A549 (cell line): Measurements from ENCODE around the gene KRTAP9-1. TPM values are rescaled to one million over a fixed set of nuclear protein-coding genes. Genes with fewer than 3 reads are reported as not detected.
A peak's percentile ranks its signal among the peaks of the same experiment; 100 is the strongest.

Experiments
- ATAC-seq, 2 experiments: fragments of 200-7000 bp in 1 of 2; fragments of >200 bp in 1 of 2; cut with Nextera tagmentation in 1 of 2; cut with Tn5 transposase in 1 of 2; 3 replicates each; pipeline versions ENCODE4 v1.8.0 to v1.9.1; 2018 to 2020; ENCODE audit warnings: mild to moderate bottlenecking in 1 of 2, moderate library complexity in 1 of 2
- CTCF ChIA-PET: fragments of 300-600 bp; sonication (Branson Sonifier 250); formaldehyde crosslinking; extraction: SDS; loops from one replicate; lab custom pipeline; 2021; ENCODE audit warnings: antibody characterized with exemption, inconsistent platforms; lab: Yijun Ruan, JAX
- POLR2A ChIA-PET: fragments of 350-600 bp; formaldehyde crosslinking; extraction: SDS; loops from one replicate; lab custom pipeline; 2021; ENCODE audit warnings: antibody characterized with exemption, inconsistent platforms; lab: Yijun Ruan, JAX
- DNase-seq, 2 experiments: peaks; one replicate each; pipeline versions ENCODE4 v3.0.0 to v3.0.0-alpha.2; 2011 to 2016; ENCODE audit warnings: low read depth in 1 of 2, low spot score in 1 of 2
- FAIRE-seq: peaks from 2 replicates; lab custom pipeline; 2011; peaks lifted over from hg19 to GRCh38; lab: Jason Lieb, UNC
- H3K27ac ChIP-seq, 2 experiments: fragments of >200 bp; sonication (Bioruptor Twin); formaldehyde crosslinking; 3 replicates each; pipeline ENCODE4 v1.5.1; 2016 to 2017
- H3K4me1 ChIP-seq: fragments of >200 bp; sonication (Bioruptor Twin); formaldehyde crosslinking; 3 replicates; pipeline ENCODE4 v1.6.1; 2016
- H3K4me2 ChIP-seq: fragments of >200 bp; sonication (Bioruptor Twin); formaldehyde crosslinking; 3 replicates; pipeline ENCODE4 v1.6.1; 2016
- H3K4me3 ChIP-seq: fragments of >200 bp; sonication (Bioruptor Twin); formaldehyde crosslinking; 3 replicates; pipeline ENCODE4 v1.5.1; 2016
- H3K9me3 ChIP-seq: fragments of >200 bp; sonication (Bioruptor Twin); formaldehyde crosslinking; 3 replicates; pipeline ENCODE4 v1.6.1; 2016
- CBX8 ChIP-seq: fragments of 200-600 bp; sonication (generic); IDR thresholded peaks from 2 replicates; pipeline ENCODE4 v1.6.1; 2016
- ESRRA ChIP-seq: fragments of 150-350 bp; IDR thresholded peaks from 2 replicates; pipeline ENCODE4 v1.6.1; 2014; ENCODE audit warnings: mild to moderate bottlenecking, low read length, borderline replicate concordance
- FOSB ChIP-seq: fragments of 250-450 bp; sonication (Bioruptor Pico); IDR thresholded peaks from 2 replicates; pipeline ENCODE4 v1.5.0; 2020; ENCODE audit warnings: mild to moderate bottlenecking, moderate library complexity
- FOXS1 ChIP-seq: fragments of 250-450 bp; sonication (Bioruptor Pico); IDR thresholded peaks from 2 replicates; pipeline ENCODE4 v1.5.0; 2020; ENCODE audit warnings: mild to moderate bottlenecking, moderate library complexity
- GATA3 ChIP-seq: IDR thresholded peaks from 2 replicates; pipeline ENCODE4 v1.6.1; 2012; ENCODE audit warnings: borderline replicate concordance
- JUN ChIP-seq, 2 experiments: fragments of >200 bp; sonication (Bioruptor Twin); formaldehyde crosslinking; IDR thresholded peaks; 2 replicates in 1 of 2; 3 replicates in 1 of 2; pipeline ENCODE4 v1.6.1; 2016 to 2017
- KDM1A ChIP-seq: fragments of 200-600 bp; sonication (generic); IDR thresholded peaks from 2 replicates; pipeline ENCODE4 v1.6.1; 2016; ENCODE audit warnings: low read depth, mild to moderate bottlenecking
- KDM5A ChIP-seq: fragments of 200-600 bp; sonication (generic); IDR thresholded peaks from 2 replicates; pipeline ENCODE4 v1.6.1; 2016; ENCODE audit warnings: antibody characterized with exemption, mild to moderate bottlenecking
- MAFK ChIP-seq: fragments of 450-650 bp; IDR thresholded peaks from 2 replicates; pipeline ENCODE4 v1.6.1; 2014; ENCODE audit not compliant: partially characterized antibody
- MAZ ChIP-seq: fragments of 150-350 bp; IDR thresholded peaks from 2 replicates; pipeline ENCODE4 v1.6.1; 2014; ENCODE audit warnings: antibody characterized with exemption, low read depth, low read length, borderline replicate concordance
- NFE2L2 ChIP-seq: fragments of 150-350 bp; conservative IDR thresholded peaks from 2 replicates; pipeline ENCODE4 v1.6.1; 2014; ENCODE audit warnings: low read length
- POLR2A ChIP-seq: IDR thresholded peaks from 2 replicates; pipeline ENCODE4 v1.6.1; 2012; ENCODE audit warnings: mild to moderate bottlenecking, low read length
- POLR2AphosphoS2 ChIP-seq: conservative IDR thresholded peaks from 2 replicates; pipeline ENCODE4 v1.6.1; 2012; ENCODE audit warnings: low read length, improper control_type of control experiment, inconsistent platforms
- SREBF2 ChIP-seq: fragments of 450-650 bp; IDR thresholded peaks from 2 replicates; pipeline ENCODE4 v1.6.1; 2014; ENCODE audit warnings: mild to moderate bottlenecking, moderate library complexity
- ZC3H11A ChIP-seq: fragments of 450-650 bp; IDR thresholded peaks from 2 replicates; pipeline ENCODE4 v1.6.1; 2014; ENCODE audit warnings: antibody characterized with exemption, mild to moderate bottlenecking
- WGBS: methylation state at CpG from one replicate; pipeline ENCODE4 v1.1.6; 2017; ENCODE audit errors: missing lambda C conversion rate; 5-methylcytosine and 5-hydroxymethylcytosine counted together
- polyA plus RNA-seq, 4 experiments: library from polyadenylated mRNA; depleted of rRNA in 3 of 4; stranded (reverse); fragments of >200 nt; fragmentation: RNase III in 1 of 4; extraction: RNeasy Plus Mini Kit Qiagen cat#74134 plus additional on column Dnase treatment in 1 of 4; gene quantifications; 2 replicates in 3 of 4; 3 replicates in 1 of 4; pipeline ENCODE4 v1.2.3, GENCODE V29; 2011 to 2017
- TF ChIP-seq, protein P1 (sequence below): fragments of 250-450 bp; sonication (Bioruptor Pico); IDR thresholded peaks from 2 replicates; pipeline ENCODE4 v1.5.0; 2020; ENCODE audit warnings: low read depth, mild to moderate bottlenecking, moderate library complexity
- TF ChIP-seq, protein P2 (sequence below): fragments of 450-650 bp; IDR thresholded peaks from 2 replicates; pipeline ENCODE4 v1.6.1; 2014; ENCODE audit warnings: antibody characterized with exemption
- TF ChIP-seq, protein P3 (sequence below): fragments of 150-350 bp; IDR thresholded peaks from 2 replicates; pipeline ENCODE4 v1.6.1; 2014; ENCODE audit warnings: low read depth, mild to moderate bottlenecking, low read length
- TF ChIP-seq, protein P4 (sequence below): fragments of >200 bp; sonication (Bioruptor Twin); formaldehyde crosslinking; IDR thresholded peaks from 3 replicates; pipeline ENCODE4 v1.5.1; 2016
- TF ChIP-seq, protein P5 (sequence below): fragments of 250-450 bp; sonication (Bioruptor Pico); IDR thresholded peaks from 2 replicates; pipeline ENCODE4 v1.5.0; 2021; ENCODE audit warnings: mild to moderate bottlenecking, moderate library complexity, borderline replicate concordance

Gene KRTAP9-1
- polyA plus RNA-seq, 2 of the 4 experiments (the other 2 are of a cell fraction): not detected

DNA sequence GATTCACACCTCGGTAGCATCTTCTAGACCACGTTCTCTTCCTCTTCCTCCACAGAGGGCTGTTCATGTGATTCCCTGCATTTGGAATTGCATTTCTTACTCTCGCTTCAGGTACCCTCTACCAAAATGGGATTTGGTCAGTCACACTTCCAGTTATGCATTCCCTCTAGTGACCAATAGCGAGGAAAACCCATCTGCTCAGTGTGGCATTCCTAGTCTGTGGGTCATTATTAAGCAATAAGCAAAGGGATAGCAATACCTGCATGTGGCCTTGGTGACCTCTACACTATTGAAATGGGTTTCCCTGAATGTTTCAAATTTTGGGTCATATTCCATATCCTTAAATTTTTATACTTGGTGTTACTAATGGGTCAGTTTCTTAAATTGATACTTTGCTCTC is 39.7 kb upstream of the KRTAP9-1 start:
- Histone ChIP-seq H3K4me1 (no peaks in the 10 kb centered on the region), H3K27ac (no peak overlapping the region), H3K4me3 (no peak overlapping the region), H3K9me3 (no peaks in the 10 kb centered on the region), H3K4me2 (no peak overlapping the region)
- ChIA-PET POLR2A (no interaction called here), CTCF (interaction anchor here (0.7 kb wide), 1 partner anchor 381 kb away, joined by 3 read pairs; no protein-coding TSS in a partner anchor)
- 78% methylated on average over 4 of the region's 4 CpGs for WGBS
- DNase-seq: no peak
- ATAC-seq: no peak
- FAIRE-seq: peak; percentile 18
- TF ChIP-seq, protein P1, sequence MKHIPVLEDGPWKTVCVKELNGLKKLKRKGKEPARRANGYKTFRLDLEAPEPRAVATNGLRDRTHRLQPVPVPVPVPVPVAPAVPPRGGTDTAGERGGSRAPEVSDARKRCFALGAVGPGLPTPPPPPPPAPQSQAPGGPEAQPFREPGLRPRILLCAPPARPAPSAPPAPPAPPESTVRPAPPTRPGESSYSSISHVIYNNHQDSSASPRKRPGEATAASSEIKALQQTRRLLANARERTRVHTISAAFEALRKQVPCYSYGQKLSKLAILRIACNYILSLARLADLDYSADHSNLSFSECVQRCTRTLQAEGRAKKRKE (CRISPR knock-in tag): no peak
- no peak for TF ChIP-seq KDM5A
- TF ChIP-seq, protein P2, sequence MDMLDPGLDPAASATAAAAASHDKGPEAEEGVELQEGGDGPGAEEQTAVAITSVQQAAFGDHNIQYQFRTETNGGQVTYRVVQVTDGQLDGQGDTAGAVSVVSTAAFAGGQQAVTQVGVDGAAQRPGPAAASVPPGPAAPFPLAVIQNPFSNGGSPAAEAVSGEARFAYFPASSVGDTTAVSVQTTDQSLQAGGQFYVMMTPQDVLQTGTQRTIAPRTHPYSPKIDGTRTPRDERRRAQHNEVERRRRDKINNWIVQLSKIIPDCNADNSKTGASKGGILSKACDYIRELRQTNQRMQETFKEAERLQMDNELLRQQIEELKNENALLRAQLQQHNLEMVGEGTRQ: no peak
- TF ChIP-seq NFE2L2: no peak
- TF ChIP-seq MAZ: no peak
- TF ChIP-seq POLR2A: no peak
- TF ChIP-seq KDM1A: no peak
- no peak for TF ChIP-seq POLR2AphosphoS2
- no peak for TF ChIP-seq JUN (IDR thresholded peaks at IDR 0.05)
- no peak for TF ChIP-seq CBX8
- no peak for TF ChIP-seq FOSB (CRISPR knock-in tag)
- TF ChIP-seq ZC3H11A: no peak
- TF ChIP-seq, protein P3, sequence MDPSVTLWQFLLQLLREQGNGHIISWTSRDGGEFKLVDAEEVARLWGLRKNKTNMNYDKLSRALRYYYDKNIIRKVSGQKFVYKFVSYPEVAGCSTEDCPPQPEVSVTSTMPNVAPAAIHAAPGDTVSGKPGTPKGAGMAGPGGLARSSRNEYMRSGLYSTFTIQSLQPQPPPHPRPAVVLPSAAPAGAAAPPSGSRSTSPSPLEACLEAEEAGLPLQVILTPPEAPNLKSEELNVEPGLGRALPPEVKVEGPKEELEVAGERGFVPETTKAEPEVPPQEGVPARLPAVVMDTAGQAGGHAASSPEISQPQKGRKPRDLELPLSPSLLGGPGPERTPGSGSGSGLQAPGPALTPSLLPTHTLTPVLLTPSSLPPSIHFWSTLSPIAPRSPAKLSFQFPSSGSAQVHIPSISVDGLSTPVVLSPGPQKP: no peak
- TF ChIP-seq, protein P4, sequence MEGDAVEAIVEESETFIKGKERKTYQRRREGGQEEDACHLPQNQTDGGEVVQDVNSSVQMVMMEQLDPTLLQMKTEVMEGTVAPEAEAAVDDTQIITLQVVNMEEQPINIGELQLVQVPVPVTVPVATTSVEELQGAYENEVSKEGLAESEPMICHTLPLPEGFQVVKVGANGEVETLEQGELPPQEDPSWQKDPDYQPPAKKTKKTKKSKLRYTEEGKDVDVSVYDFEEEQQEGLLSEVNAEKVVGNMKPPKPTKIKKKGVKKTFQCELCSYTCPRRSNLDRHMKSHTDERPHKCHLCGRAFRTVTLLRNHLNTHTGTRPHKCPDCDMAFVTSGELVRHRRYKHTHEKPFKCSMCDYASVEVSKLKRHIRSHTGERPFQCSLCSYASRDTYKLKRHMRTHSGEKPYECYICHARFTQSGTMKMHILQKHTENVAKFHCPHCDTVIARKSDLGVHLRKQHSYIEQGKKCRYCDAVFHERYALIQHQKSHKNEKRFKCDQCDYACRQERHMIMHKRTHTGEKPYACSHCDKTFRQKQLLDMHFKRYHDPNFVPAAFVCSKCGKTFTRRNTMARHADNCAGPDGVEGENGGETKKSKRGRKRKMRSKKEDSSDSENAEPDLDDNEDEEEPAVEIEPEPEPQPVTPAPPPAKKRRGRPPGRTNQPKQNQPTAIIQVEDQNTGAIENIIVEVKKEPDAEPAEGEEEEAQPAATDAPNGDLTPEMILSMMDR: no peak
- no peak for TF ChIP-seq FOXS1
- no peak for TF ChIP-seq ESRRA
- TF ChIP-seq SREBF2: no peak
- TF ChIP-seq, protein P5, sequence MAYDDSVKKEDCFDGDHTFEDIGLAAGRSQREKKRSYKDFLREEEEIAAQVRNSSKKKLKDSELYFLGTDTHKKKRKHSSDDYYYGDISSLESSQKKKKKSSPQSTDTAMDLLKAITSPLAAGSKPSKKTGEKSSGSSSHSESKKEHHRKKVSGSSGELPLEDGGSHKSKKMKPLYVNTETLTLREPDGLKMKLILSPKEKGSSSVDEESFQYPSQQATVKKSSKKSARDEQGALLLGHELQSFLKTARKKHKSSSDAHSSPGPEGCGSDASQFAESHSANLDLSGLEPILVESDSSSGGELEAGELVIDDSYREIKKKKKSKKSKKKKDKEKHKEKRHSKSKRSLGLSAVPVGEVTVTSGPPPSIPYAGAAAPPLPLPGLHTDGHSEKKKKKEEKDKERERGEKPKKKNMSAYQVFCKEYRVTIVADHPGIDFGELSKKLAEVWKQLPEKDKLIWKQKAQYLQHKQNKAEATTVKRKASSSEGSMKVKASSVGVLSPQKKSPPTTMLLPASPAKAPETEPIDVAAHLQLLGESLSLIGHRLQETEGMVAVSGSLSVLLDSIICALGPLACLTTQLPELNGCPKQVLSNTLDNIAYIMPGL (CRISPR knock-in tag): no peak

DNA sequence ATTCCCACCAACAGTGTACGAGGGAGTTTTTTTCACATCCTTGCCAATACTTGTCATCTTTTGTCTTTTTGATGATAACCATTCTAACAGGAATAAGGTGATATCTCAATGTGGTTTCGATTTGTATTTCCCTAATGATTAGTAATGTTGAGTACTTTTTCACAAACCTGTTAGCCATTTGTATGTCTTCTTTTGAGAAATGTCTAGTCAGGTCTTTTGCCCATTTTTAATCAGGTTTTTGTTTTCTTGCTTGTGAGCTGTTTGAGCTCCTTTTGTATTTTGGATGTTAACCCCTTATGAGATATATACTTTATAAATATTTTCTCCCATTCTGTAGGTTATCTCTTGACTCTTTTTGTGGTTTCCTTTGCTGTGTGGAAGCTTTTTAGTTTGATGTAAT is 38.2 kb upstream of the KRTAP9-1 start:
- Histone ChIP-seq H3K9me3 (no peaks in the 10 kb centered on the region), H3K27ac (no peak overlapping the region), H3K4me3 (no peak overlapping the region), H3K4me1 (no peaks in the 10 kb centered on the region), H3K4me2 (no peak overlapping the region)
- WGBS: 35% methylated on average over 2 of the region's 2 CpGs
- ChIA-PET POLR2A (no interaction called here), CTCF (no interaction called here)
- TF ChIP-seq MAFK (peak; percentile 71), GATA3 (no peak)
- peak; percentile 46 for FAIRE-seq
- no peak for ATAC-seq
- DNase-seq: no peak
